ENCODE results near the gene IRX4. TPM values are rescaled to one million over a fixed set of nuclear protein-coding genes. Genes with fewer than 3 reads are reported as not detected.

Gene IRX4
- total RNA-seq, 1 donor from 2014 or later = 18.6 TPM

DNA sequence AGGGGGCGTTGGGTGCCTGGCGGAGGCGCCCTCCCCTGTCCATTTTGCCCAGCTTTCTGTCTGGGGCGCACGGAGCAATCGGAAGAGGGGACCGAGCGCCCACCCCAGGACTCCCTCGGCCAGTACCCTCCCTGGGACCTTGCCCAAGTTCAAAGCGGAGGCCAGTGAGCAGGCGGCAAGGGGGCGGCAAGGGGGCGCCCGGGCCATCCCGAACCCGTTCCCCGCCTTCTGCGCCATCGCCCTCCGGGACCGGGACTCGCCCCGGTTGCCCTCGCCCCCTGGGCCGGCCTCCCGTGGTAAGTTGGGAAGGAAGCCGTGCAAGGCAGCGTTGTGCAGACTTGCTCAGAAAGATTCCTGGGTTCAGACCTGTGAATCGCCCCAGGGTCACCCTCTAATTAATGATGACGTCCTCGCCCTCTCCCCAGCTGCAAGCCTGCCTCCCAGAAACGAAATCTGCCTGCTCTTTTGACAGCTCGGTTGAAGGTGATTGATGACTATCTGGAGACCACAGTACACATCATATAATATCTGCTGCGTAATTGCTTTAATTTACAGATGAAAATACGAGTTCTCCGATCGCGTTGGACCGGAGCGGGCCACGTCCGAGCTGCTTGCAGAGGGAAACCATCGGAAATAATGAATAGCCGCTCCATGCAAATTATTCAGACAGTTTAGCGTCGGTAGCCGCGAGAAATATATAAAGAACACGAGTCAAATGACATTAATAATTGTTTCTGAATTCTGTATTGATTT is 1.4 kb upstream of the IRX4 start:
- peaks cover 99% of the 10 kb centered on the region for H3K27me3 ChIP-seq (ENCODE audit: low read depth)
- no peak for DNase-seq
- peaks cover 44% of the 10 kb centered on the region for H3K4me1 ChIP-seq
- intact Hi-C loops (cut with micrococcal nuclease) = no loop called here
- peak overlapping the region; percentile 71 for H3K4me3 ChIP-seq
- peak overlapping the region; percentile 80 for H3K27ac ChIP-seq (replicated peaks)
- H3K9me3 ChIP-seq (replicated peaks) = no peaks in the 10 kb centered on the region
- H3K36me3 ChIP-seq = peaks cover 8% of the 10 kb centered on the region
- TF ChIP-seq, protein P1, sequence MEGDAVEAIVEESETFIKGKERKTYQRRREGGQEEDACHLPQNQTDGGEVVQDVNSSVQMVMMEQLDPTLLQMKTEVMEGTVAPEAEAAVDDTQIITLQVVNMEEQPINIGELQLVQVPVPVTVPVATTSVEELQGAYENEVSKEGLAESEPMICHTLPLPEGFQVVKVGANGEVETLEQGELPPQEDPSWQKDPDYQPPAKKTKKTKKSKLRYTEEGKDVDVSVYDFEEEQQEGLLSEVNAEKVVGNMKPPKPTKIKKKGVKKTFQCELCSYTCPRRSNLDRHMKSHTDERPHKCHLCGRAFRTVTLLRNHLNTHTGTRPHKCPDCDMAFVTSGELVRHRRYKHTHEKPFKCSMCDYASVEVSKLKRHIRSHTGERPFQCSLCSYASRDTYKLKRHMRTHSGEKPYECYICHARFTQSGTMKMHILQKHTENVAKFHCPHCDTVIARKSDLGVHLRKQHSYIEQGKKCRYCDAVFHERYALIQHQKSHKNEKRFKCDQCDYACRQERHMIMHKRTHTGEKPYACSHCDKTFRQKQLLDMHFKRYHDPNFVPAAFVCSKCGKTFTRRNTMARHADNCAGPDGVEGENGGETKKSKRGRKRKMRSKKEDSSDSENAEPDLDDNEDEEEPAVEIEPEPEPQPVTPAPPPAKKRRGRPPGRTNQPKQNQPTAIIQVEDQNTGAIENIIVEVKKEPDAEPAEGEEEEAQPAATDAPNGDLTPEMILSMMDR (IDR thresholded peaks at IDR 0.05; ENCODE audit: borderline replicate concordance) = no peak

GRCh38 chr5:1883120-1883924 is 597 bp upstream of the IRX4 start:
- peak overlapping the region; percentile 80 for H3K27ac ChIP-seq (replicated peaks)
- H3K4me1 ChIP-seq = peaks cover 44% of the 10 kb centered on the region
- TF ChIP-seq, protein P1 (IDR thresholded peaks at IDR 0.05; ENCODE audit: borderline replicate concordance) = peak; percentile 49
- H3K27me3 ChIP-seq (ENCODE audit: low read depth) = peaks cover 99% of the 10 kb centered on the region
- peak; percentile 36 for DNase-seq
- H3K4me3 ChIP-seq = peak overlapping the region; percentile 71
- peaks cover 12% of the 10 kb centered on the region for H3K36me3 ChIP-seq
- intact Hi-C loops (cut with micrococcal nuclease) = no loop called here
- H3K9me3 ChIP-seq (replicated peaks) = no peaks in the 10 kb centered on the region

DNA sequence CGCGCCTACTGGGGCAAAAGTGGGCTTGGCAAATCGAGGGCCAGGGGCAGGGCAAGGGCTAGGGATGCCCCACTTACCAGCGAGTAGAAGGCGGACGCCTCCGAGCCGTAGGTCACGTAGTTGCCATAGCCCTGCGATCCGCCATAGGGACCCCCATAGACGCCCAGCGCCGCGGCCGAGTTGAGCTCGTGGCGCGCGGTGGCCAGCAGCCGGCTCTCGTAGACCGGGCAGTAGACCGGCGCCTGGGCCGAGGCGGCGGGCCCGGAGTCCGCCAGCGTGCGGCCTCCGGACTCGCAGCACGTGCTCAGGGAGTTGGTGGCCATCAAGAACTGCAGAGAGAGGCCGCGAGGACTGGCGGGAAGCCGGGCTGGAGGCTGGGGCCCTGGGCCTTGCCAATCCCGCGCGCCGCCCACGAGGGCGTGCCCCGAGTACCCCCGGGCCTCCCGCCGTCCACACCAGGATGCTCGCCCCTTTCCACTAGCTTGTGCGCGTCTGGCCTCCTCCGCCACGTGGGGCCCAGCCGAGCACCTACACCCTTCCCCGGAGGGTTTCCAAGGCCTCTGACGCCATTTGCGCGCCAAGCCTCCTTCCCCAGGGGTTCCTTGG is 891 bp downstream of the IRX4 start:
- H3K4me3 ChIP-seq = peak overlapping the region; percentile 71
- peaks cover 23% of the 10 kb centered on the region for H3K36me3 ChIP-seq
- peaks cover 99% of the 10 kb centered on the region for H3K27me3 ChIP-seq (ENCODE audit: low read depth)
- H3K4me1 ChIP-seq = peaks cover 39% of the 10 kb centered on the region
- no peaks in the 10 kb centered on the region for H3K9me3 ChIP-seq (replicated peaks)
- no peak for DNase-seq
- intact Hi-C loops (cut with micrococcal nuclease) = no loop called here
- TF ChIP-seq, protein P1 (IDR thresholded peaks at IDR 0.05; ENCODE audit: borderline replicate concordance) = no peak
- no peak overlapping the region for H3K27ac ChIP-seq (replicated peaks)

DNA sequence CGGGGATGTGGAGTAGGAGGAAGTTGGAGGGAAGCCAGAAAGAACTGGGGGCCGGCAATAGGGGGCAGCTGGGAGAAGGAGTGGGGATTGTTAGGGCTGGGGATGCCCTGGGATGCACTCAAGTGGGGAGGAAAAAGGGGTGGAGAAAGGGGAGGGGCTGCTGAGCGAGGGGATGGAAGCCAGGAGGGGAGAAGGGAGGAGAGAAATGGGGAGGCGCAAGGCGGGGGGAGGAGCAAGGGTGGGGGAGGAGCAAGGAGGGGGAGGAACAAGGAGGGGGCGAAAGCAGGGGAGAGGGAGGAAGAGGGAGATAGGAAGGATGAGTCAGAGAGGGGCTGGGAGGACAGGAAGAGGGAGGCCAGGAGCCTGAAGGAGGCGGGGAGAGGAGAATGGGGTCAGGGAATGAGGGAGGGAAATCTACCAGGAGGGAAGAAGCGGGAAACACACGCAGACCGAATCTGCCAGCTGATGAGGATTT is 1.6 kb downstream of the IRX4 start:
- no peak for DNase-seq
- Histone ChIP-seq H3K4me1 (peaks cover 45% of the 10 kb centered on the region), H3K27ac (replicated peaks) (no peak overlapping the region), H3K27me3 (ENCODE audit: low read depth) (peaks cover 99% of the 10 kb centered on the region), H3K9me3 (replicated peaks) (no peaks in the 10 kb centered on the region), H3K36me3 (peaks cover 23% of the 10 kb centered on the region), H3K4me3 (no peak overlapping the region)
- TF ChIP-seq, protein P1 (IDR thresholded peaks at IDR 0.05; ENCODE audit: borderline replicate concordance) = no peak
- intact Hi-C loops (cut with micrococcal nuclease) = no loop called here

- Histone ChIP-seq H3K9me3 (replicated peaks) (no peaks in the 10 kb centered on the region), H3K36me3 (peaks cover 23% of the 10 kb centered on the region), H3K27me3 (ENCODE audit: low read depth) (peaks cover 99% of the 10 kb centered on the region), H3K27ac (replicated peaks) (no peak overlapping the region), H3K4me3 (no peak overlapping the region), H3K4me1 (peaks cover 52% of the 10 kb centered on the region)
- TF ChIP-seq, protein P1 (IDR thresholded peaks at IDR 0.05; ENCODE audit: borderline replicate concordance) = no peak
- no peak for DNase-seq
- intact Hi-C loops (cut with micrococcal nuclease) = no loop called here
Observed at GRCh38 chr5:1880377-1881025, 2.2 kb downstream of the IRX4 start.
